H1 (cell line): ENCODE data around the gene WFDC12.

ENCODE experiments used
- ASH2L ChIP-seq: fragments of 200-600, 300-600 bp; sonication (generic); IDR thresholded peaks from one replicate; pipeline ENCODE4 v1.7.1; 2017; ENCODE audit warnings: low read length
- ATF2 ChIP-seq: IDR thresholded peaks from 2 replicates; pipeline ENCODE4 v1.6.1; 2012; ENCODE audit warnings: low read length, inconsistent platforms
- EZH2 ChIP-seq: fragments of 200-600 bp; sonication (generic); IDR thresholded peaks from 2 replicates; pipeline ENCODE4 v1.7.1; 2012; ENCODE audit warnings: low read depth, mild to moderate bottlenecking, moderate library complexity, low read length, inconsistent platforms; ENCODE audit not compliant: severe bottlenecking
- PHF8 ChIP-seq: fragments of 200-600 bp; sonication (generic); conservative IDR thresholded peaks from 2 replicates; pipeline ENCODE4 v1.7.1; 2012; ENCODE audit warnings: low read depth, mild to moderate bottlenecking, inconsistent platforms, low read length, moderate library complexity
- POLR2A ChIP-seq, 2 experiments: IDR thresholded peaks; 1 replicate in 1 of 2; 2 replicates in 1 of 2; pipeline ENCODE4 v1.6.1; 2011; ENCODE audit warnings: low read depth in 2 of 2, low read length in 2 of 2, mild to moderate bottlenecking in 2 of 2; ENCODE audit errors: control extremely low read depth in 1 of 2
- SP1 ChIP-seq: IDR thresholded peaks from 2 replicates; pipeline ENCODE4 v1.6.1; 2011; ENCODE audit warnings: low read depth, low read length
- SP2 ChIP-seq: IDR thresholded peaks from 2 replicates; pipeline ENCODE4 v1.6.1; 2012; ENCODE audit warnings: mild to moderate bottlenecking, low read length, inconsistent platforms
- TAF1 ChIP-seq: IDR thresholded peaks from 2 replicates; pipeline ENCODE4 v1.6.1; 2011; ENCODE audit warnings: mild to moderate bottlenecking, low read depth, low read length

- TF ChIP-seq SP2: no peak
- no peak for TF ChIP-seq SP1
- TF ChIP-seq EZH2: no peak
- no peak for TF ChIP-seq TAF1
- no peak for TF ChIP-seq POLR2A (IDR thresholded peaks at IDR 0.05; ENCODE audit: control extremely low read depth in 1 of 2, low read depth in 2 of 2, low read length in 2 of 2)
- TF ChIP-seq PHF8: no peak
- no peak for TF ChIP-seq ASH2L
- TF ChIP-seq ATF2: no peak
Observed at GRCh38 chr20:45154183-45154582, 29.9 kb upstream of the WFDC12 start.
